GM06990 (cell line): ENCODE data around the gene DDX51.

Experiments used
- DNase-seq: peaks from one replicate; pipeline ENCODE4 v3.0.0-alpha.2; 2011; ENCODE audit not compliant: insufficient read length; ENCODE audit errors: extremely low read depth
- H3K27me3 ChIP-seq: replicated peaks from 2 replicates; pipeline ENCODE4 v1.6.0; 2011; ENCODE audit warnings: low read length; ENCODE audit not compliant: control insufficient read depth, insufficient read depth
- H3K36me3 ChIP-seq: 2 replicates; pipeline ENCODE4 v1.5.1; 2011; ENCODE audit warnings: low read length; ENCODE audit not compliant: control insufficient read depth, insufficient read depth
- H3K4me3 ChIP-seq: replicated peaks from 2 replicates; pipeline ENCODE4 v1.5.1; 2011; ENCODE audit warnings: low read depth, mild to moderate bottlenecking, control low read depth, low read length
- TF ChIP-seq, protein P1 (sequence below): IDR thresholded peaks from 2 replicates; pipeline ENCODE4 v1.5.1; 2011; ENCODE audit warnings: low read length, control low read depth, mild to moderate bottlenecking, inconsistent platforms; ENCODE audit not compliant: insufficient read depth, poor library complexity, severe bottlenecking

DDX51 gene

DNA sequence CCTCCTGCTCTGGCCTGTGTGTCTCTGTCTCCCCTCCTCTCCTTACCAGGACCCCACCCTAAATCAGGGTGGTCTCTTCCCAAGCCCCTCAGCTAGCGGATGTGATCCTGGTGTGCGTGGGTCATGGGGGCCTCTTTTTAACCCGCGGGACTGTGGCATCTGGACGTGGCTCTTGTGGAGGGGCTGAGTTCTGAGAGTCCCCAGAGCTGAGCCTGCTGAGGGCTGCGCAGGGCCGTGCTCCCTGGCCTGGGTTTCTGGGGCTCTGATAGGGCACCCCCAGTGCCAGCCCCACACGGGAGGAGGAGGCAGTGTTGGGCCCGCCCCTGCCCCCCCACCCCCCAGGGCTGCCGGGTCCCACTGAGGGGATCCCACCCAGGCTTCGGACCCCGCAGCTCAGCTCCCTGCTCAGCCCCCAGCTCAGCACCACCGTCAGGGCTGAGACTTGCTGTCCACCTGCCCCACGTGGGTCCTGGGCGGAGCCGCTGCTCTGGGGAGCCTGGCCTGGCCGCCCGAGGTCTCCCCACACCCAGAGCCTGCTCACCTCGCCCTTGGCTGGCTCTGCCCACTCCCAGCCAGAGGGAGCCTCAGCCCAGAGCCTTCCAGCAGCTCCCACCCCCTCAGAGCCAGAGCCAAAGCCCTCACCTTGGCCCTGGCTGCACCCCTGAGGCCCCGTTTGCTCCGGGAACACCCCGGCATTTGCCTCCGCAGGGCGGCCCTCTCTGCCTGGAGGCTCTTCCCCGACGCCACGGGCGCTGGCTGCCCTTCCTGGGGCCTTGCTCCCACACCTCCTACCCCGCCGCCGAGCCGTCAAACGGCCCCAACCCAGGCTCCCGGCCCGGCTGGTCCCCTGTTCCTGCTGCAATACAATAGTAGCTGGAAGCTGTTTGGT, 31.6 kb upstream of the DDX51 start:
- H3K36me3 ChIP-seq = no peaks in the 10 kb centered on the region
- no peak for DNase-seq
- TF ChIP-seq, protein P1, sequence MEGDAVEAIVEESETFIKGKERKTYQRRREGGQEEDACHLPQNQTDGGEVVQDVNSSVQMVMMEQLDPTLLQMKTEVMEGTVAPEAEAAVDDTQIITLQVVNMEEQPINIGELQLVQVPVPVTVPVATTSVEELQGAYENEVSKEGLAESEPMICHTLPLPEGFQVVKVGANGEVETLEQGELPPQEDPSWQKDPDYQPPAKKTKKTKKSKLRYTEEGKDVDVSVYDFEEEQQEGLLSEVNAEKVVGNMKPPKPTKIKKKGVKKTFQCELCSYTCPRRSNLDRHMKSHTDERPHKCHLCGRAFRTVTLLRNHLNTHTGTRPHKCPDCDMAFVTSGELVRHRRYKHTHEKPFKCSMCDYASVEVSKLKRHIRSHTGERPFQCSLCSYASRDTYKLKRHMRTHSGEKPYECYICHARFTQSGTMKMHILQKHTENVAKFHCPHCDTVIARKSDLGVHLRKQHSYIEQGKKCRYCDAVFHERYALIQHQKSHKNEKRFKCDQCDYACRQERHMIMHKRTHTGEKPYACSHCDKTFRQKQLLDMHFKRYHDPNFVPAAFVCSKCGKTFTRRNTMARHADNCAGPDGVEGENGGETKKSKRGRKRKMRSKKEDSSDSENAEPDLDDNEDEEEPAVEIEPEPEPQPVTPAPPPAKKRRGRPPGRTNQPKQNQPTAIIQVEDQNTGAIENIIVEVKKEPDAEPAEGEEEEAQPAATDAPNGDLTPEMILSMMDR = no peak
- no peak overlapping the region for H3K4me3 ChIP-seq
- H3K27me3 ChIP-seq = no peaks in the 10 kb centered on the region; the same call in 1 of the 2 replicates

DNA sequence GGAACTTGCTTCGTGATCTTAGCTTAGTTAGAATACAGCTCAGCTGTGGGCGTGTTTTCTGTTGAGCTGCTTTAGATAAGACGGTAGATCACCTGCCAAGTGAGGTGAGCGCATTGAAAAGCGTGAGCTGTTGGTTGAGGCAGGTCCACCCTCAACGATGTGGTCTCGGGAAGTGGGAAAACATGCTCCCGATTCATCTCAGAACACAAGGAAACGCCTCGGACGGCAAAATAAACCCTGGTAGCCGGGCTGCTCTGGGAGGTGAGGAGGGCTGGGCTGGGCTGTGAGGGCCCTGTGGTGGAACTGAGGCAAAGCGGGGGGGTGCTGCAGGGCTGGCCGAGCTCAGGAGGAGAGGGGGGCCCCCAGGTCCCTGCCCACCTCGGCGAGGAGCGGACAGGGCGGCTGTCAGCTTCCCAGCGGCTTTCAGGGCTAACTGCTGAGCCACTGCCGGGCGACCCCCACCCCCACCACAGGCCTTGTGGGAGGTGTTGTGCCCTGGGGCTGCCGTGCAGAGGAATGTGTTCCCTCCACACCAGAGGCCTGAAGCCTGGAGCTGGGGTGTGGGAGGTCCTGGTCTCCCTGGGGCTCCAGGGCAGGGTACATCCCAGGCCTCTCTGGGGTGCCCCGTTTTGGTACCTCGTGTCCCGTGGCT, 30.8 kb upstream of the DDX51 start:
- TF ChIP-seq, protein P1 = no peak
- Histone ChIP-seq H3K36me3 (no peaks in the 10 kb centered on the region), H3K4me3 (no peak overlapping the region), H3K27me3 (no peaks in the 10 kb centered on the region; the same call in 1 of the 2 replicates)
- no peak for DNase-seq

DNA sequence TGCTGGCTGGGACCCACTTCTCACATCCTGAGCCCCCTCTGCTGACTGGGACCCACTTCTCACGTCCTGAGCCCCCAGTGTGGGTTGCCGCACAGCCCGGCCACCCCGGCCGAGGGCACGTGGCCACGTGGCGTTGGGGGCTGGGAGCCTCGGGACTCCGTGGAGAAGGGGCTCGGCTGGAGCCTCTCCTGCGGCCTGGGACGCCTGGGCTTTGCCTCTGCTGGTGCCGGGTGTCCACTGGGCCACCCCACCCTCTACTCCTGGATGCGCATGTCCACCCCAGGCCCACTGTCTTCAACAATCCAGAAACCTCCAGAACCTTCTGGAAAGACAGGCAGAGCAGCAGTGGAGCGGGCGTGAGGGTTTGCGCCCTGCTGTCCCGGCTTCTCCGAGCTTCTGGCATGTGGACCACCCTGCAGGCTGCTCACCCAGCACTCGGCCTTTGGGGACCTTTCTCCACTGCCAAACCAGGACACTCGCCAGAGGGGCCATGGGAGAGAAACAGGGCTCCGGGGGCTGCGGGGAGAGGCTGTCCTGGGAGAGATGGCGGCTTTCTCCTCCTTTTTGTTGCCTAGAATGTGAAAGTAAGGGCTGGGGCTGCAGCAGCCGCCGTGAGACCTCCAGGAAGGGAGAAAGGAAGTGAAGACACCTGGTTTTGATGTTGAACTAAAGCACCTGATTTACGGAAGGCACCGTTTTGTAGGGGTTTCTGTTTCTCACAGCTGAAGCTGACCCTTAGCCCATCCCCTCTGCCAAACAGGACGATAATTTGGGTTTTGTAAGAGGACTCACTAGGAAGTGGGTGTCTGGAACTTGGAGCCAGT, 30.1 kb upstream of the DDX51 start:
- Histone ChIP-seq H3K4me3 (no peak overlapping the region), H3K36me3 (no peaks in the 10 kb centered on the region), H3K27me3 (no peaks in the 10 kb centered on the region; the same call in 1 of the 2 replicates)
- DNase-seq = no peak
- TF ChIP-seq, protein P1 = no peak

- H3K4me3 ChIP-seq = no peak overlapping the region
- DNase-seq = no peak
- TF ChIP-seq, protein P1 = no peak
- H3K36me3 ChIP-seq = no peaks in the 10 kb centered on the region
- no peaks in the 10 kb centered on the region; the same call in 1 of the 2 replicates for H3K27me3 ChIP-seq
These were observed 29.3 kb upstream of the DDX51 start for GRCh38 chr12:132173135-132174014.

GRCh38 chr12:132172619-132173018, 28.5 kb upstream of the DDX51 start:
- Histone ChIP-seq H3K36me3 (no peaks in the 10 kb centered on the region), H3K4me3 (no peak overlapping the region), H3K27me3 (no peaks in the 10 kb centered on the region; the same call in 1 of the 2 replicates)
- TF ChIP-seq, protein P1 = no peak
- DNase-seq = no peak
